Stimulated activated CD8-positive, alpha-beta memory T cell treated with anti-CD3 and anti-CD28 coated beads, Interleukin-12 subunit alpha, Interleukin-12 subunit beta, amount 100 ng/mL, for 24 hours (primary cell): ENCODE results near the gene IARS2.
"Not testable (repeated sequence)": the region's sequence is repeated elsewhere in the genome, so short reads cannot be mapped to it uniquely, and the experiment has no call there.

ENCODE experiments used
- DNase-seq: peaks from one replicate; pipeline ENCODE4 v3.0.0-alpha.2; 2020; ENCODE audit errors: extremely low read depth

IARS2 gene

GRCh38 chr1:220112600-220112999 lies 18.7 kb downstream of the IARS2 start:
- not testable (repeated sequence) for DNase-seq

- DNase-seq, result no peak
Observed at GRCh38 chr1:220113136-220113695, 19.3 kb downstream of the IARS2 start.

- no peak for DNase-seq
Observed at GRCh38 chr1:220119043-220119512, 25.1 kb downstream of the IARS2 start.

DNA sequence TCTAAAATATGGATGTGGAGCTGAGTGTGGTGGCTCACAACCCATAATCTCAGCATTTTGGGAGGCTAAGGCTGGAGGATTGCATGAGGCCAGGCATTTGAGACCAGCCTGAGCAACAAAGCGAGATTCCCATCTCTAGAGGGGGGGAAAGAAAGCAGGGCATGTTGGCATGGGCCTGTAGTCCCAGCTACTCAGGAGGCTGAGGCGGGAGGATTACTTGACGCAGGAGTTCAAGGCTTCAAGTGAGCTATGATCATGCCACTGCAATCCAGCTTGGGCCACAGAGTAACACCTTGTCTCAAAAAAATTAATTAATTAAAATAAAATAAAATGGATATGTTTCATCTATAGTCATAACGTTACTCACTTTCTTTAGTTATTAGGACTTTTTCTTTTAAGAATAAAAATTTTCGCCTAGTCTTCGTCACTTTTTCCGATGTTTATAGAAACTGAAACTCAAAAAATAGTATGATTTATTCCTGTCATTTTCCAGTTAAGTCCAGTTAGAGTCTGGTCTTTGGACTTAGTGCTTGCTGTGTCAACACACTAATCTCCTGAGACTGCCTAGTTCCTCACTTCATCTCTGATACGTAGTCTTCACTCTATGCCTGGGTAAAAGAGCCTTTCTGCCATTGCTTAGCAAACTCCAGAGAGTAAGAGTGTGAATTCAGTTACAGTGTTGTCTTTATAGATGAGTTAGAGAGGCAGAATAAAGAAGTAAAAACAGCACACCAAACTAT lies 28.0 kb downstream of the IARS2 start:
- DNase-seq, result no peak

DNA sequence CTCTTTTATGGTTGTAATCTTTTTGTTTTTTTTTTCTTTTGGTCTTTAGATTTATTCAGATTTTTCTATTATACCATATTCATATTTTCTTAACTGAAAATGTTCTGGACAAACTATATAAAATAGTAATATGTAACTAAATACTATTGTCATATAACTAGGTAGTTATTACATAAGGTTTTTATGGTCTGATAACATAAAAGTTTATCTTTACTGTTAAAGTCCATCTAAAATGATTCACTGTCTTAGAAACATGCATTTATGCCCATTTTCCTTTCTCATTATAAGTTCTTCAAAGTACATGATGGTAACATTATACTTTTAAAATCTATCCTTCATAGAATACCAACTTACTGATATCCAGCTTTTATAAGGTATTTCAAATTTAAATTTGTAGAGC lies 29.1 kb downstream of the IARS2 start:
- DNase-seq, result no peak

- no peak for DNase-seq
Observed at GRCh38 chr1:220123889-220124288, 30.0 kb downstream of the IARS2 start.

GRCh38 chr1:220124542-220124941 lies 30.6 kb downstream of the IARS2 start:
- DNase-seq, result no peak

DNA sequence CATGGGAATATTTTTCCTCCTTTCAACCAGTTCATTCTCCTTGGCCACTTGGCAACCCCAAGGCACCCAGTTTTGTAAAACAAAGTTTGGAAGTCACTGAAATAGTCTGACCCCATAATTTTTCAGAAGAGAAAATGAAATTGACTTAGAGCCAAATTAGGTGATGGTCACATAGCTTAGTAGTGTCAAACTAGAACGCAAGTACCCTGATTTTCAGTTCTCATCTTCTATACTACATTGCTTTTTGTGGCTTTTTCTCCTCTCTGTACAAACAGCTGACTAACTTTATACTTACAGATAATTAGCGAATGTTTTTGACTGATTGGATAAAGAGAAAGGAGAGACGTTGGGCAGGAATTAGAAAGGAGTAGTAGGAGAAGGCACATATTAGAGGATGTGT lies 33.1 kb downstream of the IARS2 start:
- no peak for DNase-seq

DNA sequence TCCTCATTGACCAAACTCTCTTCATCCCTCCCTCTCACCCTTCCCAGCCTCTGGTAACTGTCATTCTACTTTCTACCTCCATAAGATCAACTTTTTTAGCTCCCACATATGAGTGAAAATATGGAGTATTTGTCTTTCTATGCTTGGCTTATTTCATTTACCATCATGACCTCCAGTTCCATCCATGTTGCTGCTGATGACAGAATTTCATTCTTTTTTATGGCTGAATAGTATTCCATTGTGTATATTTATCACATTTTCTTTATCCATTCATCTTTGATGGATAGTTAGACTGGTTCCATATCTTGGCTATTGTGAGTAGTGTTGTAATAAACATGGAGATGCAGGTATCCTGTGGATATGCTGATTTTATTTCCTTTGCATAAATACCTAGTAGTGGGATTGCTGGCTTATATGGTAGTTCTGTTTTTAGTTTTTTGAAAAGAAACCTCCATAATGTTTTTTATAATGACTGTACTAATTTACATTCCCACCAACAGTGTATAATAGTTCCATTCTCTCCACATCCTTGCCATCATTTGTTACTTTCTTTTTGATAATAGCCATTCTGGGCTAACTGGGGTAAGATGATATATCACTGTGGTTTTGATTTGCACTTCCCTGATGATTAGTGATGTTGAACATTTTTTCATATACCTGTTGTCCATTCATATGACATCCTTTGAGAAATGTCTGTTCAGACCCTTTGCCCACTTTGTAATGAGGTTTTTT lies 35.7 kb downstream of the IARS2 start:
- no peak for DNase-seq

DNA sequence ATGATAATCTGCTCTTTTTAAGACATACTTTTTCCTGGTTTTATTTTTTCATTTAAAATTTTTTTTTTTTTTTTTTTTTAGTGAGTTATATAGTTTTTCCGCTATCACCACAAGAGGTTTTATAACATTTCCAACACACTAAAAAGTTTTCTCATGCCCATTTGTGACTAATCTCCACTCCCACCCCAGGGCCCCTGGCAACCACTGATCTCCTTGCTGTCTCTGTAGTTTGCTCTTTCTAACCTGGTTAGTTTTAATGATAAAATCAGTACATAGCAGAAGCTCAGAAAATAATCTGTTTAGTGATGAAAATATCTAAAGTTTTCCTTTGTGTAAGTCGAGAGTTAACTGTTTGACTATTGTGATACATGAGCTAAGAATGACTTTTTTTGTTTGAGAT lies 41.8 kb downstream of the IARS2 start:
- DNase-seq, result no peak

- DNase-seq, result no peak
Observed at GRCh38 chr1:220137019-220137786, 43.3 kb downstream of the IARS2 start.

DNA sequence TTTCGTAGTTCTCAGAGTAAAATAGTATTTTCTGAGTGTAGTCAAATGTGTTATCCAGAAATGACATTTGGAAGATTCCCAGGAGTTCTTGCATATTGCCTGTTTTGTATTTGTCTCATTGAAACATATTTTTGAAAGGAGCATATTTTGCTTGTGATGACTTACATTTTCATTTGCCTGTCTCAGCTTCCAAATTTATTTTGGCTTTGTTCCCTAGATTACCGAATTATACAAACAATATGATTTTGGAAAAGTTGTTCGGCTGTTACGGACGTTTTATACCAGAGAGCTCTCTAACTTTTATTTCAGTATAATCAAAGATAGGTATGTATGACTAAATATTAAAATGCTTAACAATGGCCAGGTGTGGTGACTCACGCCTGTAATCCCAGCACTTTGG lies 46.0 kb downstream of the IARS2 start:
- DNase-seq, result no peak

DNA sequence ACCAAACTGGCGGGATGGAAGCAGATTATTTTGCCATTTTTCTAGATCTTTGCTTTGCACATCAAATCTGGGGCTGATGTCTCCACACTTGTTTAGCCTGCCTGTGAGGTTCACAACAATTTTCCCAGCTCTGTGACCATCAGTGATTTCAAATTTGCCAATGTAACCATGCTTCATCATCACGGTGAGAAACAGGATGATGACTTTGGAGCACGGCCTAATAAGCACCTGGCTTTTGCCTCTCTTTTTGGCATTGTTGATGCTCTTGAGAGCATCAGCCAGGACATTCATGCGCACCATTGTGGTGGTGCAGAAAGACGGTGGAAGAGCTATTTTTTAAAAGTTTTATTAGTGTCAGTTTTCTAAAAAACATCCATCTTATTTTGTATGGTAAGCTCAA lies 50.1 kb downstream of the IARS2 start:
- DNase-seq, result no peak

DNA sequence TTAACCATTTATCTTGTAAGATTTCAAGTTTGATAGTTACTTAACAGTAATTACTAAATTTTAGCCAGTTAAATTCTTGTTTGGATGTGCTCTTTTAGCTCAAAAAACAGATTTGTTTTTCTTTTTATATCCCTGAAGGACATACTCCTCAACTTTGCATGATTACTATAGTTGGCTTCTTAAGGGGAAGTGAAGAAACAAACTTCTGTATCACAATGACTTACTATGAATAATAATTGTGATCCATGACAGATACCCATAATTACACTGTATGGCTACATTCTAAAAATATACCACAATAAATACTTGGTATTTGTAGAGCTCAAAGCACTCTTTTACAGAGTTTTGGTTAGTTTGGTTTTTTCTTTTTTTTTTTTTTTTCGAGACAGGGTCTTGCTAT lies 55.8 kb downstream of the IARS2 start:
- no peak for DNase-seq

DNA sequence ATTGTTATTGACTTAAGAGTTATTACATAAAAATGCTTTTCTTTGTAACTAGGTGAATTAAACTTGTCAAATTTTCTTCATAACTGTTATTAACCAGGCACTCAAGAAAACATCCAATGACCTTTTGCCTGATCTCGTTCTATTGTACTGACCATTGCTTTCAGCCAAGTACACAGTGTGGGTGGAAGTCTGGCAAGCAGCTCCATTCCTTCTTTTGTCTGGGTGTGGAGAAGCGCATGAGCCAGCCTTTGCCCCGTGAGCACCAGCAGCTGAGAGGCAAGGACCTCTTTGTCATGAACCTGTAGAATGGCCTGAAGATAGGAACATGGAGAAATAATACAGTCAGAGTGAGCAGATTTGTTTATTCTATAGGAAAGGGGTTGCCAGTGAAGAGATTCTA lies 57.5 kb downstream of the IARS2 start:
- DNase-seq, result no peak

- no peak for DNase-seq
Observed at GRCh38 chr1:220153147-220153546, 59.2 kb downstream of the IARS2 start.

DNA sequence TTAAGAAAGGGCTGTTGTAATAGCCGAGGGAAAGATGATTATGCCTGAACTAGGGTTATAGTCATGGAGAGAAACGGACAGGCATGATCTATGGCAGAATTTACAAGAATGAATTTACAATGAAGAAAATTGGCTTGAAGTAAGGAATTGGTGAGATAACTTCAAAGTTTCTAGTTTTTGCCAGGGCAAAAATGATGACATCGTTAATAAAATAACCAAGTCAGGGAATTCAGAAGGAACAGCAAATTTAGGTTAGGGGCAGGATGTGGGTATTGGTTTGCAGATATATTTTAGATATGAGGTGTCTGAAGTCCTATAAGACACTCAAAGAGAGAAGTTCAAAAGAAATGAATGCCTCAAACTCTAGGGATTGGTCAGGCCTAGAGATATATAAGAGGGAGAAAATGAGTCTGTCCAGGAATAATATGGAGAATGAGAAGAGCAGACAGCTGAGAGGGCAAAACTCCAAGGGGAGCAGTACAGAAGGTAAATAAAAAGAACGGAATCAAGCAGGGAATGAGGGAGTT lies 62.8 kb downstream of the IARS2 start:
- DNase-seq, result no peak

DNA sequence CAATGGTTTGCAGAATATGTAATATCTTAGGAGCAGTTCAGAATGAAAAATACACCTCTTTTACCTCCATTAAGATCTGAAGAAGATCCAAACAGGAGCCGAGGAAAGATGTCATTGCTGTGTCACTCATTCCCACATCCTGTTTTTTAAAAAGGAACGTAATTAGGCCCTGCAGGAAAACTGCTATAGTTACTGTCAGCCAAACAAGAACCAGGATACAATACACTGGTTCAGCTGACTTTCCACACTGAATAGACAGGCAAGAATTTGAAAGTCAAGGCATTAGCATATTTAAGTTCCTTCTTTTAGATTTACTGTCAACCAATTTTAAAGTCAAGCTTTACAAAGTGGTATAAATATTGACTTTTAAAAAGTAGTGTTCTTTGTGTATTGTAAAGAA lies 63.8 kb downstream of the IARS2 start:
- no peak for DNase-seq

DNA sequence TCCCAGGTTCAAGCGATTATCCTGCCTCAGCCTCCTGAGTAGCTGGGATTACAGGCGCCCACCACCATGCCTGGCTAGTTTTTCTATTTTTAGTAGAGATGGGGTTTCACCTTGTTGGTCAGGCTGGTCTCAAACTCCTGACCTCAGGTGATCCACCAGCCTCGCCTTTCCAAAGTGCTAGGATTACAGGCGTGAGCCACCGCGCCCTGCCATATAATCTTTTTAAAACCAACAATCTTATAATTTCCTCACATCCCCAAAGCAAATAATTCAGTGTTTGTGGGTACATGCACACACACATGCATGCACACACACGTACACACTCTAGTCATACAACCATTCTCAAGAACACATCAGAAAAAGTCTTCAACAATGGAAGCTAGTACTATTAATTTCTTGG lies 64.6 kb downstream of the IARS2 start:
- DNase-seq, result not testable (repeated sequence)

GRCh38 chr1:220159041-220159440 lies 65.1 kb downstream of the IARS2 start:
- no peak for DNase-seq

DNA sequence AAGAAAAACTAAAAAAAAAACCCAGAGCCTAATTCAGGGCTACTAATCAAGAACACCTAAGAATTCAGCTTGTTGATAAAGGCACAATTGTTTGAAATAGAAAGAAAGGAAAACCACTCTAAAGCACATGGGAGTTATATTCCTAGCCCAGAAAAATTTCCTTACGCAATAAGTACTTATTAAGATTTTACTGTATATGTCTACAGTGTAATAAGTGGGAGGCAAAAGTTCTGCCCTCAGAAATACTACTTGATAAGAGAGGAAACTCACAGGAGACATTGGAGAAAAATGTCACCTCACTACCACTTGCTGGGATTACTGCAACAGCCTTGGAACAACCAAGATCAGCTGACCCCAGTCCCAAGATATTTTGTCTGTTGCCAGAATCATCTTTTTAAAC lies 66.1 kb downstream of the IARS2 start:
- DNase-seq, result no peak

DNA sequence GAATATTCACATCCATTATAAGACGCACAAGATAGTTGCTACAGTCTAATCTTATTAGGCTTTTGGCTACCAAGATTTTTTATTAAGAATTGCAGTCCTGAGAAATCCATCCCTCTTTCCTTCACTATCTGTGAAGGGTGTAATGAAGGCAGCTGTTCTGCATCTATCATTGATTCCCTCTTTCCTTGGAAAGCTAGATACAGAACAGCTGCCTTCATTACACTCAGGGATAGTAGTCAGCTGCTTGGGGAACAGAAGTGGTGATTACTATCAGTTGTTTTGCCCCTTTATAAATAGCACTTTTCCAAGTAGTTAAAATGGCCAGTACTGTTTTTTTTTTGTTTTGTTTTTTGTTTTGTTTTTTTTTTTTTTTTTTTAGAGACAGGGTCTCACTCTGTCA lies 70.2 kb downstream of the IARS2 start:
- DNase-seq, result no peak
